Right kidney (tissue), 1 donor: ENCODE data around the gene UCHL1.
"Not testable (repeated sequence)": the region's sequence is repeated elsewhere in the genome, so short reads cannot be mapped to it uniquely, and the experiment has no call there.

Experiments used
- DNase-seq: peaks from one replicate; pipeline ENCODE4 v3.0.0-alpha.2; 2016

The UCHL1 gene

DNA sequence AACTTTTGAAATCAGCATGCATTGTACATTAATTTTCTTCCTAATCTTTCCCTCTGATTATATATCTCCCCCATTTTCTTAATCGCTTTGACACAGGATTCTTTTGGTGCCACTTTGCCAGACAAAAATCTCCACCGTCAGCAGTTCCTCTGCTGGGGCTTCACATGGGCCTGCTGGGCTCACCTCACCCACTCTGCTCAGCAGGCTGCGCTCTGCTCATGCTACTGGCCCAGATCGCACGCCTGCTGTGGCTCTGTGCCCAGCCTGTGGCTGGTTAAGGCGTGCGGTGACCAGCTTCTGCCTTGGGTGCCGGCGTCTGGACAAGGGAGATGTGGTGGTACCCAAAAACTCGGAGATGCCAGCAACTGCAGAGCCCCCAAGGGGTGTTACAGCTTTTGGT is 31.1 kb downstream of the UCHL1 start:
- no peak for DNase-seq

DNA sequence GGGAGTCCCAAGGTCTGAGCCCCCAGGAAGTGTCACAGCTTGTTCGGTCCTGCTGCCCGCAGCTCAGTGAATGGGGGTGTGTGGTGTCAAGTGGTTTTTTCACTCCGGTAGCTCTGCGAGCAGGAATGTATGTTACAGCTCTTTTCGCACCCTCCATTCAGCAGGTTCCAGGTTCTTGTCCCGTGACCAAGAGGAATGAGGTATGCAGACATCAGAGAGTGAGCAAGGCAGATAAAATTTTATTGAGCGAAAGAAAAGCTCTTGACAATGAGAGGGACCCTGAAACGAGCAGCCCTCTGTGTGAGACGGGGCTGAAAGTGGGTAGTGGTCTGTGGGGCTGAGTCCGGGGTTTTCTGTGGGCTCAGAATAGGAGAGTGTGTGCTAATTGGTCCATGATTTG is 31.5 kb downstream of the UCHL1 start:
- DNase-seq = no peak

DNA sequence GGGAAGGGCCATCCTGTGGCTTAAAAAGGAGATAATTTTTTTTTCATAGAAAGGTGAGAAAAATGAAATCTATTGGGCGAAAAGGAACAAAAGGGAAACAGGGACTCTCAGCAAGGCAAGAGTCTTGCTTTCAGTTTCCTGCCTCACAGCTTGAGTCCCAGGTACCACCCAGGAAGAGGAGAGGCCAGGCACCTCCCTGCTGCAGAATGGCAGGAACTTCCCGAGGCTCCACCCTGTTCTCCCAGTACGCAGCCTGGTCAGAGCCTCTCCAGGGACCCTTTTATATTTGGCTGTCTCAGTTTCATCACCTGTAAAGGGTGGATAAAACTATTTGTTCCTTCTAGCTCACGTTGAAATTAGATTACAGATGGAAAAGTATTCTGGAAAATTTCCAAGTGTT is 33.8 kb downstream of the UCHL1 start:
- no peak for DNase-seq

GRCh38 chr4:41294445-41295062 is 37.8 kb downstream of the UCHL1 start:
- DNase-seq = no peak

- no peak for DNase-seq
Measured at GRCh38 chr4:41296995-41297394, 40.3 kb downstream of the UCHL1 start.

DNA sequence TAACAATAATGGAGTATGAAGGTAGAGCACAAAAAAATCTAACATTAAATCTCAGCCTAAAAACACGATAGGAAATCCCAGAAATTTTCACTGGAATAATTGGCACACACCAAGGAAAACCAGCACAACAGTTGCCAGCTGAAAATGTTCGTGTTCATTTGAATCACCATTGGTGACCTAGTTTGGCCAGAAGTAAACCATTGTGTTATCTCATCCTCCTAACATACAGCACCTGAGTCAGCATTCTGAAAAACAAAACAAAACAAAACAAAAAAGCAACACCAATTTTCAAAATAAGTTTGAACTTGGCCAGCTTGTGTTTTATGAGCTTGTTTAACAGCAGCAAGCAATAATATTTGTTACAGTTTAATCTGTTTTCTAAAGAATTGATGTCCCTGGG is 41.1 kb downstream of the UCHL1 start:
- DNase-seq = no peak

DNA sequence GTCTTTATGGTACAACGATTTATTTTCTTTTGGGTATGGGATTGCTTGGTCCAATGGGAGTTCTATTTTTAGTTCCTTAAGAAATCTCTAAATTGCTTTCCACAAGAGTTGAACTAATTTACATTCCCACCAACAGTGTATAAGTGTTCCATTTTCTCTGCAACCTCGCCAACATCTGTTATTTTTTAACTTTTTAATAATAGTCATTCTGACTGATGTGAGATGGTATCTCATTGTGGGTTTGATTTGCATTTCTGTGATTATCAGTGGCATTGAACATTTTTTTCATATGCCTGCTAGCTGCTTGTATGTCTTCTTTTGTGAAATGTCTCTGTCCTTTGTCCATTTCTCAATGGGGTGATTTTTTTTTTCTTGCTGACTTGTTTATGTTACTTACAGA is 42.8 kb downstream of the UCHL1 start:
- no peak for DNase-seq

GRCh38 chr4:41301137-41301536 is 44.4 kb downstream of the UCHL1 start:
- DNase-seq = no peak

GRCh38 chr4:41303372-41304118 is 46.8 kb downstream of the UCHL1 start:
- no peak for DNase-seq

GRCh38 chr4:41304221-41304620 is 47.5 kb downstream of the UCHL1 start:
- no peak for DNase-seq

DNA sequence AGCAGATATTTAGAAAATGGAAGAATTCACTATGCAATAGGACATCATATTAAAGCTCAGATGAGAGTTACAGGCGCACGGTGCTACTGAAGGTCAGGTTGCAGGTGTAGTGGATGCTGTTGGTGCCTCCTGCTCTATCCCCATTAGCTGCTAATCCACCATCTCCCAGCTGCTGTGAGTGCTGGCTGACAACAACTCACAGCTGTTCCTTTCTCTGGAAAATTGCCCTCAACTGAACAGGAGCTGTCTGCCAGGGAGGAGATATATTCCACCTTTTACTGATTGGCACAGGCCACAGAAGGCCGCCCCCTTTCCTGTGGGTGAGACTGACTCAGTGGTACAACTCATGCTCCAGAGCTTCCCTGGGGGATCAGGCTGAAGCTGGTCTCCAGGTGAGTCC is 48.7 kb downstream of the UCHL1 start:
- DNase-seq = no peak

- no peak for DNase-seq
Measured at GRCh38 chr4:41307638-41308037, 50.9 kb downstream of the UCHL1 start.

GRCh38 chr4:41308398-41308797 is 51.7 kb downstream of the UCHL1 start:
- DNase-seq = no peak

GRCh38 chr4:41315426-41315825 is 58.7 kb downstream of the UCHL1 start:
- not testable (repeated sequence) for DNase-seq

- no peak for DNase-seq
Measured at GRCh38 chr4:41315862-41316261, 59.1 kb downstream of the UCHL1 start.
